Camera-type eye (tissue), 1 donor: Measurements from ENCODE around the gene DSC1. TPM values are rescaled to one million over a fixed set of nuclear protein-coding genes. Genes with fewer than 3 reads are reported as not detected.

Experiments
- total RNA-seq: library from RNA; depleted of rRNA; stranded (reverse); fragments of >200 nt; gene quantifications from one replicate; pipeline ENCODE4 v1.2.3, GENCODE V29; 2014

Gene DSC1, protein sequence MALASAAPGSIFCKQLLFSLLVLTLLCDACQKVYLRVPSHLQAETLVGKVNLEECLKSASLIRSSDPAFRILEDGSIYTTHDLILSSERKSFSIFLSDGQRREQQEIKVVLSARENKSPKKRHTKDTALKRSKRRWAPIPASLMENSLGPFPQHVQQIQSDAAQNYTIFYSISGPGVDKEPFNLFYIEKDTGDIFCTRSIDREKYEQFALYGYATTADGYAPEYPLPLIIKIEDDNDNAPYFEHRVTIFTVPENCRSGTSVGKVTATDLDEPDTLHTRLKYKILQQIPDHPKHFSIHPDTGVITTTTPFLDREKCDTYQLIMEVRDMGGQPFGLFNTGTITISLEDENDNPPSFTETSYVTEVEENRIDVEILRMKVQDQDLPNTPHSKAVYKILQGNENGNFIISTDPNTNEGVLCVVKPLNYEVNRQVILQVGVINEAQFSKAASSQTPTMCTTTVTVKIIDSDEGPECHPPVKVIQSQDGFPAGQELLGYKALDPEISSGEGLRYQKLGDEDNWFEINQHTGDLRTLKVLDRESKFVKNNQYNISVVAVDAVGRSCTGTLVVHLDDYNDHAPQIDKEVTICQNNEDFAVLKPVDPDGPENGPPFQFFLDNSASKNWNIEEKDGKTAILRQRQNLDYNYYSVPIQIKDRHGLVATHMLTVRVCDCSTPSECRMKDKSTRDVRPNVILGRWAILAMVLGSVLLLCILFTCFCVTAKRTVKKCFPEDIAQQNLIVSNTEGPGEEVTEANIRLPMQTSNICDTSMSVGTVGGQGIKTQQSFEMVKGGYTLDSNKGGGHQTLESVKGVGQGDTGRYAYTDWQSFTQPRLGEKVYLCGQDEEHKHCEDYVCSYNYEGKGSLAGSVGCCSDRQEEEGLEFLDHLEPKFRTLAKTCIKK
- total RNA-seq: 1.8 TPM

GRCh38 chr18:31162825-31163435, at the start of gene DSC1:
Gene DSC1, minus strand, starts transcription at chr18:31162856. Its CDS starts 262 bp downstream, at chr18:31162594.

GRCh38 chr18:31102025-31102684, 60.5 kb downstream of the DSC1 start, which contains the start of gene DSC2:
Gene DSC2, minus strand, starts transcription at chr18:31102421. Its CDS starts 450 bp downstream, at chr18:31101971.

Other genes starting within 250 kb of the DSC1 start
- 18.1 TPM for gene DSC3, start 120.1 kb downstream of the DSC1 start, total RNA-seq
- gene DSC2, start 60.4 kb downstream of the DSC1 start, total RNA-seq: 20.9 TPM
- 8.5 TPM for gene DSG1, start 155.3 kb upstream of the DSC1 start, total RNA-seq
- gene DSG4, start 213.9 kb upstream of the DSC1 start, total RNA-seq: not detected